Chondrocyte (in vitro differentiated cells): ENCODE results near the gene MAML3. TPM values are rescaled to one million over a fixed set of nuclear protein-coding genes. Genes with fewer than 3 reads are reported as not detected.

Experiments
- DNase-seq: peaks from one replicate; pipeline ENCODE4 v3.0.0; 2021; ENCODE audit warnings: mixed read lengths, low spot score
- H3K27ac Mint-ChIP-seq: one replicate; pipeline ENCODE4 v1.8.0; 2021; ENCODE audit warnings: mild to moderate bottlenecking, moderate library complexity, mixed read lengths; ENCODE audit not compliant: unreplicated experiment
- H3K27me3 Mint-ChIP-seq: 2 replicates; pipeline ENCODE4 v1.8.0; 2021; ENCODE audit warnings: low read depth, mixed read lengths
- H3K36me3 Mint-ChIP-seq: 2 replicates; pipeline ENCODE4 v1.8.0; 2021; ENCODE audit warnings: low read depth, mixed read lengths
- H3K4me1 Mint-ChIP-seq: 2 replicates; pipeline ENCODE4 v1.8.0; 2021; ENCODE audit warnings: low read depth, mild to moderate bottlenecking, mixed read lengths
- H3K4me3 Mint-ChIP-seq: one replicate; pipeline ENCODE4 v1.8.0; 2021; ENCODE audit warnings: mild to moderate bottlenecking, moderate library complexity, mixed read lengths; ENCODE audit not compliant: unreplicated experiment
- H3K9me3 Mint-ChIP-seq: 2 replicates; pipeline ENCODE4 v1.8.0; 2021; ENCODE audit warnings: low read depth, mixed read lengths
- total RNA-seq: library from RNA; stranded (reverse); gene quantifications from 3 replicates; pipeline ENCODE4 v1.2.1, GENCODE V29; 2021
- TF ChIP-seq, protein P1 (sequence below): fragments of 200-600 bp; sonication (generic); IDR thresholded peaks from 2 replicates; pipeline ENCODE4 v1.5.0; 2021; ENCODE audit warnings: antibody characterized with exemption, mild to moderate bottlenecking, moderate library complexity

Gene MAML3
- total RNA-seq, 1 donor from 2014 or later: 1.6 TPM

DNA sequence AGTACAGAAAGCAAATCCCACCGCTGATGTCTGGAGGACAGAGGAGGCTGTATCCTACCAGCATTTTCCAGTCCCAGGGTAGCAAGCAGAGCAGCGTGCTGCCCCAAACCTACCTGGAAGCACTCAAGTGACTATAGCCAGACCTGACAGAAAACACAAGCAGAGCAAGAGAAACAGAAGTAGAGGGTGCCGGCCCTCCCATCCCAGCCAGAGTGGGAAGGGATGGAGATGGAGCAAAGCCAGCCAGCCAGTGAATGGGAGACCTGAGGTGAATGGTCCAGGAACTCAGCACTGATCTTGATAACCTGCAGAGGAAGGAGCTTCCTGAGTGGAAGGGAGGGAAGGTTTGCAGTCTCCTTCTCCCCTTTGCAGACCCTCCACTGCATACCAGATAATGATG is 185.2 kb downstream of the MAML3 start:
- Mint-ChIP-seq H3K36me3 (no peaks in the 10 kb centered on the region), H3K27me3 (peaks cover 2% of the 10 kb centered on the region), H3K27ac (no peak overlapping the region), H3K4me1 (peaks cover 10% of the 10 kb centered on the region), H3K4me3 (no peak overlapping the region), H3K9me3 (no peaks in the 10 kb centered on the region)
- DNase-seq: no peak
- TF ChIP-seq, protein P1, sequence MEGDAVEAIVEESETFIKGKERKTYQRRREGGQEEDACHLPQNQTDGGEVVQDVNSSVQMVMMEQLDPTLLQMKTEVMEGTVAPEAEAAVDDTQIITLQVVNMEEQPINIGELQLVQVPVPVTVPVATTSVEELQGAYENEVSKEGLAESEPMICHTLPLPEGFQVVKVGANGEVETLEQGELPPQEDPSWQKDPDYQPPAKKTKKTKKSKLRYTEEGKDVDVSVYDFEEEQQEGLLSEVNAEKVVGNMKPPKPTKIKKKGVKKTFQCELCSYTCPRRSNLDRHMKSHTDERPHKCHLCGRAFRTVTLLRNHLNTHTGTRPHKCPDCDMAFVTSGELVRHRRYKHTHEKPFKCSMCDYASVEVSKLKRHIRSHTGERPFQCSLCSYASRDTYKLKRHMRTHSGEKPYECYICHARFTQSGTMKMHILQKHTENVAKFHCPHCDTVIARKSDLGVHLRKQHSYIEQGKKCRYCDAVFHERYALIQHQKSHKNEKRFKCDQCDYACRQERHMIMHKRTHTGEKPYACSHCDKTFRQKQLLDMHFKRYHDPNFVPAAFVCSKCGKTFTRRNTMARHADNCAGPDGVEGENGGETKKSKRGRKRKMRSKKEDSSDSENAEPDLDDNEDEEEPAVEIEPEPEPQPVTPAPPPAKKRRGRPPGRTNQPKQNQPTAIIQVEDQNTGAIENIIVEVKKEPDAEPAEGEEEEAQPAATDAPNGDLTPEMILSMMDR: no peak

DNA sequence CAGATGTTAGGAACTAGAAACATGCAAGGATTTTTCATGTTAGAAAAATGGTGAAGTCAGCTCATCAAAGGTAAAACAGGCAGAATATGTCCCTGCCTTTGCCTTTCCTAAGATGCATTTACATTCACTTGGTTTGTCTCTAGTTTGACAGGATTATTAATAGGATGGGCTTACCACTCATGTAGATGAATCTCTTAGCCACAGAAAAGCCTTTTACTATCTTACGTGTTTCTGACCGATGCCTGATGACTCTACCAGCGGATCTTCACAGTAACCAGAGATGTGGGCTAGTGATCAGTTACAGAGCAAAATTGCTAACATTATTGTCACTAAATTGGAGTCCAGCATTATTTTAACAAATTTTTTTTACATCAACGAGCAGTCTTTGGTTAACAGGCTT is 187.6 kb downstream of the MAML3 start:
- Mint-ChIP-seq H3K27me3 (peaks cover 2% of the 10 kb centered on the region), H3K9me3 (no peaks in the 10 kb centered on the region), H3K27ac (no peak overlapping the region), H3K4me3 (no peak overlapping the region), H3K4me1 (peaks cover 10% of the 10 kb centered on the region), H3K36me3 (no peaks in the 10 kb centered on the region)
- TF ChIP-seq, protein P1: no peak
- no peak for DNase-seq

DNA sequence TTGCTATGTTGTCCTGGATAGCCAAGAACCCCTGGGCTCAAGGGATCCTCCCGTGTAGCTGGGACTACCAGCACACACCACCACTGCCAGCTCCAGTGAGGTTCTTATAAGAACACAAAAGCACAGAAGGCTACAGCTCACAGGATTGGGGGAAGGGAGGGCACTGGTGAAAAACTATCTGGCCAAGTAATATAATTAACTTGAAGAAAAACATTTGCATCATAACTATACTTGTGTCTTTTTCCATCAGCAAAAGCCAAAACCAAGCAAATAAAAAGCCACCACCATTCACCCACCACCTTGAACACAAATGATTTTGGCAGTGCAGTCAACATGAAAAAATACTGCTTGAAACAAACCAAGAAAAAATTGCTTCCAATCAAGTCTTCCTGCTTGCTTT is 188.2 kb downstream of the MAML3 start:
- Mint-ChIP-seq H3K9me3 (no peaks in the 10 kb centered on the region), H3K4me3 (no peak overlapping the region), H3K36me3 (no peaks in the 10 kb centered on the region), H3K4me1 (peaks cover 10% of the 10 kb centered on the region), H3K27me3 (peaks cover 4% of the 10 kb centered on the region), H3K27ac (no peak overlapping the region)
- TF ChIP-seq, protein P1: no peak
- no peak for DNase-seq

DNA sequence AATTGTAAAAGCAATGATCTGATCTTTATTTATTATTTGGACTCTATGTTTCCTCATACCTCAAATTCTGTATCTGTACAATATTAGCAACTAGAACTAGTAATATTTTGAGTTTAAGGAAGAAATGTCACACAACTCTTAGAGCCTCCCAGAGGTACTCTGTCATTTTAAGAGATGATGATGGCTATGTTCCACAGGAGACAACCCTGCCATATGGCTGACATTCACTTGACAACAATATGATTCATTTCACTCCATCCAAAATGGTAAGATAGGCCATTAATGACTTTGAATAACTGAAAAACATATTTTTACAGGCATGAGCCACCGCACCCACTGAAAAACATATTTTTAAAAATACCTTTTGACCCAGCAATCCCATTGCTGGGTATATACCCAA is 190.3 kb downstream of the MAML3 start:
- Mint-ChIP-seq H3K4me3 (no peak overlapping the region), H3K27me3 (peaks cover 15% of the 10 kb centered on the region), H3K9me3 (no peaks in the 10 kb centered on the region), H3K36me3 (no peaks in the 10 kb centered on the region), H3K27ac (no peak overlapping the region), H3K4me1 (peaks cover 10% of the 10 kb centered on the region)
- no peak for DNase-seq
- TF ChIP-seq, protein P1: no peak

DNA sequence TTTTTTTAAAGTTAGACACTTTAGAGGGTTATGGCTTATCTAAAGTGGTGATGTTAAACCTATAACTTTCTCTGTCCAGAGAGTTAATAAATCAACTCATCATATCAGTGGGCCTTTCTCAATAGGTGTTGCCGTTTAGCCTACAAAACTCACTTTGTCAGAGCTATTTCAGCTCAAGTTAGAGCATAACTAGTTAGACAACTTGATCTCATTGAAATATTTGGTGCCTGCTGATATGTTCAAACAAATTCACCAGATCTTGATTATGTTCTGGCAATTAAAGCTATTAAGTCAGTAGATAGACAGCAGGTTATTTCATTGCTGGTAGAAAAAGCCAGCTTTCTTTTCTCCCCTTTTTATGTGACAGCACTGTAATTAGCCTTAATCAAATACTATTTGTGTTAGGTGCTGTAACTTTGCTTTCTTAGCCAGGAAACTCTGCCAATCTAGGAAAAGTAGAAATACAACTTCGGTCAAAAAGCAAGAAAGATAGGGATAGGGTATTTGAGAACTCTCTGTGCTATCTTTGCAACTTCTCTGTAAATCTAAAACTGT is 191.8 kb downstream of the MAML3 start:
- Mint-ChIP-seq H3K36me3 (no peaks in the 10 kb centered on the region), H3K27me3 (peaks cover 15% of the 10 kb centered on the region), H3K27ac (no peak overlapping the region), H3K4me3 (no peak overlapping the region), H3K4me1 (peaks cover 10% of the 10 kb centered on the region), H3K9me3 (no peaks in the 10 kb centered on the region)
- DNase-seq: no peak
- TF ChIP-seq, protein P1: no peak
